GM19099 (cell line): Measurements from ENCODE around the gene PRKN.

ENCODE experiments used
- POLR2A ChIP-seq: IDR thresholded peaks from 3 replicates; pipeline ENCODE4 v1.6.1; 2011; ENCODE audit warnings: low read depth; ENCODE audit not compliant: insufficient read length; ENCODE audit errors: extremely low read depth

The PRKN gene

DNA sequence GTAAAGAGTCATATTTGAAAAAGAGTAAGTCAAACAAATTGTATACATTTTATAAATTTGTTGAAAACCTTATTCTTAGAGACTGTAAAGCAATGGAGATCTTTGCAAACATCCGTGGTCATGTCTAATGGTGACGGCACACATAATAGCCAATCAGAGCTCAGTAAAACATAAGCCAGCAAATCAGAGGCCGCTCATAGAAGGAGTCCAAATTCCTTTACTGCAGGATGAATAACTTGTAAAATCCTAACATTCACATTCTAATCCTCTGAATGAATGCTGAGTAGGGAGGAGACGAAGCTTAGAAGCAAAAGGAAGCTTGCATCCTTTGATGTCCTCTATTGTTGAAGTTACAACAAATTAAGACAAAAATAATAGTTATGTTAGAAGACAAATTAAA is 401.7 kb downstream of the PRKN start:
- no peak for TF ChIP-seq POLR2A

DNA sequence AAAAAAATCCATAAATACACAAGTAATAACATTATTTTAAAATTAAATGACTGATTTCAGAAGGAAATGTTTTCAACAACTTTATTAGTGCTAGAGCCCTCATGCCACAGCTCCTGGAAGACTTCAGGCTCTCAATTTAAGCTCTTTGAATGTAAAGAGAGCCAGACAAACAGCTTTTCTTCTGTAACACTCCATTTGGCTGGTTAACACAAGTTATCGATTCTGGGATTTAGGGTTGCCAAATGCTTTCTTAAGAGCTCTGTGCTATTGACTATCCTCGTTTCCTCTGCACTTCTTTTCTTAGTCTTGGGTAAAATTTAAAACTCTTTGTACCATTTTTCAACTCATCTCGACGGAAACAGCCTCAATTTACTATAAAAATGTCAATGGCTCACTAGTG is 402.5 kb downstream of the PRKN start:
- no peak for TF ChIP-seq POLR2A

DNA sequence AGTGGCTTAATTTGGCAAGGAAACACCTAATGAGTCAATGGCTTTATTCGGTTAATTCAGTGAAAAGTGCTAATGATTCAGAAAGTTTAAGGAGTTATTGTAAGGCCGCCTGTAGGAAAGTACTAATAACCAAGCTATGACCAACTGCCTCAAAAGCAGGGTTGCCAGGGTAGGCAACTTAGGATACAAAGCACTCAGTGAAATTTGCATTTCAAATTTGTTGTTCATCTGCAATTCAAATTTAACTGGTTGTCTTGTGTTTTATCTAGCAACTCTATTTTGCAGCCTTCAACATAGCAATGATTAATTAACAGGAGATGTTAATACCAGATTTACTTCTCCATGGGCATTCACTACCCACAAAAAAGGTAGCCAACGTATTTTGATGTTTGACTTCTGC is 412.3 kb downstream of the PRKN start:
- no peak for TF ChIP-seq POLR2A

DNA sequence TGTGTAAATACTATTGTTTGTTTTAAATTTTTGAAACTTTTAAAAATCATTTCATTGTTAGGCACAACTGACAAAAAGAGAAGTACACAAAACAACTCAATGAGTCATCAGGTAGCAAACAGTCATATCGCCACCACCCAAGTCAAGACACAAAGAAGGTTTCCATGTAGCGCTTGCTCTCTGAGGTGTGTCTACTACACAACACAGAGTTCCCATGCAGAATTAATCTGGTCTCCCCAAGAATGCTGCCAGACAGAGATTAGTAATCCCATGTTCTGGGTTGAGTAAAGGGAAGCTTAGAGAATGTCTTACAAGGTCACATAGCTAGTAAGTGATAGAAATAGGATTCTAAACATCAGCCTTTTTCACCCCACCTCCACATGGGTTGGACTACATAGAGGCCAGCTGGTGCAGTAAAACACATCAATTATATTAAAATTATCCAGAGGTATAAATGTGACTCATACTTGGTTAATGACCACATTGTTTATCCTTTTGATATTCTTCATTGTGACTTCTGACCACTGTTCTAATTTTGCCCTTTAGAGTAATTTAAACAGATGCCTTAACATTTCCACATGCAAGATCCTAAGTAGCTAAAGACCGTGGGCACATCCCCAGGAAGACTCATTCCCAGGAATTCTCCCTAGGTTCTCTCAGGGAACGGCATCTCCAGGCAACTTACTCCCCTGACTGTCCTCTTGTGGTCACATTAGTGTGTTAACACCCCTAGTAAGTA is 413.5 kb downstream of the PRKN start:
- TF ChIP-seq POLR2A = no peak

DNA sequence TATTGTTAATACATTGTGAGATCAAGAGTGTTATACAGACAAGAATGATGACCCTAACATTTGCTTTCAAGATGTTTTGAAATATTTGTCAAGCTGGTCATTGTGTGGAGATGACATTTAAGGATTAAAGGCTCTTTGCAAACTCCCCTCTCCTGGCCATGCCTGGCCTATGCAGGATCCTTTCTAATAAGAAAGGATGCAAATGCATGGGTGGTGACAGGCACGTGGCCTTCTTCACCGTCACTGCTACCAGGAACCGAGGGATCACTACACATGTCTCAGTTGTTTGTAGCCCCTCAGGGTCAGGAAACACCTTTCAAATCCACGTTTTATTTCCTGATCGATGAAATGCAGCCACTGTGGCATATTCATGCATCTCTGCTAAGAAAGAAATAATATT is 419.7 kb downstream of the PRKN start:
- no peak for TF ChIP-seq POLR2A

DNA sequence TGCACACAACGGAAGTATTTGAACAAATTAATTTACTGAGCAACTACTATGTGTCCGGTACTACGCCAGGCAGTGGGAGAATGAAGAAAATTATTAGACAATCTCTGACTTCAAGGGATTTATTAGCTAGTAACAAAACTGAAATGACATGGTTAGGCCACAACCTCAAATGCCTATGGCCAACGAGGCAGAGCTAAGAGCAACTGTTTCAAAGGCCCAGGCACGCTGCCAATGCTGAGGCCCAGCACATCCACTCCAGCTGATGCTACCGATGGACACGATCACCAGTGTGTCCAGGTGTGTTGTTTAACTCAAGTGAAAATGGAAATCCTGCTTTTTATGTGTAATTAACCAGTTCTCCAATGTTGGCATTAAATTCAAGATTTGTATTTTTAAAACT is 420.9 kb downstream of the PRKN start:
- TF ChIP-seq POLR2A = no peak

DNA sequence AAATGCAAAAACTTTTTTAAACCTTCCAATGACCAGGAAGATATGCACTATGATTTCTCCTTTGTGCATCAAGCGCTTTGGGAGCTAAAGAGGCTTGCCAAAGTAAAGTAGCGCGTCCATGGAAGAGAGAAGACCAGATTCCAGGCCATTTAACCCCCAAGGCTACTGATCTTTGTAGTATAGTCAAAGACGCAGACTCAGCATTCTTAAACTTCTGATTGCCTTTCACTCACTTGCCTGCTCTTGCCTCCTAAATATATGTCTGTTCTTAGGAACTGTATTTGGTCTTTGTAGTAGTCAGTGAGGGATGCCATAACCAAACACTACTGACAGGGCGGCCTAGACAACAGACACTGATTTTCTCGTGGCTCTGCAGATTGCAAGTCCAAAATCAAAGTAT is 426.4 kb downstream of the PRKN start:
- TF ChIP-seq POLR2A = no peak

DNA sequence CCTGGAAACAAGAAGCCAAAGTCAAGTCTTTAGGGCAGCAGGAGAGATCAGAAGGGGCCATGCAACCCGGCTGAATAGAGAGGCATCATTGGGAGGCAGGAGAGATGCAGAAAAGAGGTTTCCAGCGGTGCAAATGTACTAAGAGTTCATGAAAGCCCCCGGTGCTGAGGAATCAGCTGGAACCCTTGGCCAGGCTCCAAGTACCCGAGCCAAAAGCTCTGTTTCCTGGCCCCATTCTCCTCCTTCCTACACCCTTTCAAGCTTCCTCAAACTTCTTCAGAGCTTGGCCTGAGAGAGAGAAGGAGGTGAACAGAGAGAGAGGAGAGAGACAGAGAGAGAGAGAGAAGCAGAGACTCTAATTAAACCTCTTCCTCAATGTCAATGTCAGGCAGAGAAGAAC is 433.5 kb downstream of the PRKN start:
- TF ChIP-seq POLR2A = no peak

DNA sequence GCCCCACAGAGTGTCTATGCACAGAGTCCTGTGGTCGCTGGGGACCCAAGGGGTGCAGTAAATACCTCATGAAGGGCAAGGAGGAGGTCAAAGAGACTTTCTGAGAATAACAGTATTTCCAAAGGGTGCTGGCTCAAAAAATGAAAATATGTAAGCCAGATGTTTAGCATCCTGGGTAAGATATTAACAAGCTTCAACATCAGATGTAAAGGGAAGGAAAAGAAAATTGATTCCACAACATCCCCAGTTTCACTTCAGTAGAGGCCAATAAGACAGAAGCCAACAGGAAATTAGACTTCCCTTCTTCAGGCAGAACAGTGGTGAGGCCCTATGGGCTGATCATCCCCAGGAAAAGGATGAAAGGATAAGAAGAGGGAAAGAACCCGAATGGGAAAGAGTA is 434.7 kb downstream of the PRKN start:
- TF ChIP-seq POLR2A = no peak

DNA sequence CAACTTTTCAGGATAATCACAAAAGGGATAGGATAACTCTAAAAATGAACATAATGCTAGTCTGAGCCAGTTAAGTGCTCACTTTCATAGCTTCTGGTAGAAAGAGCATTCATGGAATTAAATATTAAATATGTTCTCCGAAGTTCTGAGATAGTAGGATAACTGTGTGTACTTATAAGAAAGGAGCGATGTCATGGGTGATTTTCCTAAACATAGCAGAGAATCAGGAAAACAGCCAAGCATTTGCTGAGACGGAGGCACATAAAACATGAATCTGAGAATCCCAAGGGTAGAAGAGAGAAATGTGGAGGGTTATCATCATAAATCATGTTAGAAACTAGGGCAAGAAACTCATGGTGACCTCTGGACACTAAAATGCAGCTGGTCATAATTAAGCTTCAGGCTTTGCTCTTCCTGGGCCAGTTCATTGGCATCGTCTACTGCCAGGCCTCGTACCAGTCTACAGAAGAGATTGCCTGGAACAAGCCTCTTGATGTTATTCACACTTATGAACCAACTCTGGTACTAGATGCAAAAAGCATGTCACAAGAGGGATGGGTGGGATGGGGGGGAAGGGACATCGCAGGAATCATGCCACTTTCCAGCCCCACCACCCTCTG is 436.6 kb downstream of the PRKN start:
- no peak for TF ChIP-seq POLR2A

DNA sequence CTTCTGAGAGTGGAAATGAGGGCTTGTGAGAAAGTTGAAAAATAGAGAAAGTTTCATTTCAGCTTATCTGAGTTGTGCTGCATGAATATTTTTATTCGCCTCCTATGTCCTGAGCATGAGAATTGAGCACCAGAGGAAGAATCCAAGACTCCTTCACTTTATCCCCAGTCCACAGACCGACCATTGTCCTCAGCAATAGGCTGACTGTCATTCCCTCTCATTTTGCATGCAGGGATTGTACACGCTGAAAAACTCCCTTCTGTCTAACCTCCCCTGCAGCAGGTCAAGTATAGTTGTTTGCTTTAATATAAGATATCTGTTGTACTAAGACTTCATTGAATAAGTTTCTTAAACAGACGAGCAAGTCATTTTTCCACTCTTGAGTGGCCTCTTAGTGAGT is 437.6 kb downstream of the PRKN start:
- TF ChIP-seq POLR2A = no peak

DNA sequence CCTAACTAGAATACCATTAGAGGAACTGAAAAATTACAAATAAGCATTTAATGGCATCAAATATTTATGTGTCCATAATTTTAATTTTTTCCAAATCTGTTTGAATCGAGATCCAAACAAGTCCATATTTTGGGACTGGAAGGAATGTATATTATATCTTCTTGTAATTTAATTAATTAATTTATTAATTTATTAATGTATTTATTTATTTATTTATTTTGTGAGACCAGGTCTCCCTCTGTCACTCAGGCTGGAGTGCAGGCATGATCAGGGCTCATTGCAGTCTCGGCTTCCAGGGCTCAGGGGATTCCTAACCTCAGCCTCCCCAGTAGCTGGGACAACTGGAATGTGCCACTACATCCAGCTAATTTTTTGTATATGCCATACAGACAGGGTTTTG is 453.6 kb downstream of the PRKN start:
- no peak for TF ChIP-seq POLR2A

DNA sequence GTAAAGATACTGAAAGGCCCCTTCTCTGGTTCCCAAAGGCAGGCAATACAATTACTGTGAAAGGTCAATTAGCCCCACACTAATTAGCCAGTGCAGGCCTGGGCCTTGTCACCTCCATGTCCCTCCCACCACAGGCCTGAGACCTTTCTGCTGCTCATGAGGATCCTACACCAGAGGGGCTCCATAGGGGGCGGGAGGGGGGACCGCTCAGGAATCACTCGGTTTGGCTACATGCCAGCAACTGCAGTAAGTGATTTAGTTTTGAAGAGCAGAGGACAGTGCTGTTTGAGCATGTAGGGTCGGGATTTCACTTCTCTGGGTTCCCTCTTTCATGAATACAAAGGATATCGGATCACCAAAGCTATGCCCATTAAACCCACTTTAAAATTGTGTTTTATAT is 455.6 kb downstream of the PRKN start:
- TF ChIP-seq POLR2A = no peak

DNA sequence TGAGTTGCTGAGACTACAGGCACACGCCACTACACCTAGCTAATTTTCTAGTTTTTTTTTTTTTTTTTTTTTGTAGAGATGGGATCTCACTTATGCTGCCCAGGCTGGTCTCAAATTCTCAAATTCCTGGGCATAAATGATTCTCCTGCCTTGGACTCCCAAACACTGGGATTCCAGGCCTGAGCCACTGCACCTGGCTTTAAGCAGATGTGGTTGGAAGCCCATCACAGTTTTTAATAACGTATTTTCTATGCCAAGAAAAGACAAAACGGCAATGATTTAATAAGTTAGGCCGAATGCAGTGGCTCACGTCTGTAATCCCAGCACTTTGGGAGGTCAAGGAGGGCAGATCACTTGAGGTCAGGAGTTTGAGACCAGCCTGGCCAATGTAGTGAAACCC is 456.6 kb downstream of the PRKN start:
- no peak for TF ChIP-seq POLR2A

DNA sequence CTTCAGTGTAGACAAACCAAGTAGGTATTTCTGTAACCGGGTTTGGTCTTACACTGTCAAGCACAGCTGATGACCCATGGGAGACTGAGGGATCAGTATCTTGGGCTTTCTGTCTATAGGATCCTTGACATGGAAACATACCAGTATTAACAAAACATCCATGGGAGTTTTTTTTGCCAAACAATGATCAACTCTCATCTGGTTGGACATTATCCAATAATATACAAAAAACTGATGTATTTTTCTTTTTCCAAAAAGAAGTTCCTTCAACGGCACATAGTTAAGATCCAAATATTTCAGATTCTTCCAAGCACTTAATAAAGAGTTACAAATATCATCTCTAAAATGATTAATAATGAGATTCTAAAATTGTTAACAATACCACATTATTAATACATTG is 459.9 kb downstream of the PRKN start:
- TF ChIP-seq POLR2A = no peak

DNA sequence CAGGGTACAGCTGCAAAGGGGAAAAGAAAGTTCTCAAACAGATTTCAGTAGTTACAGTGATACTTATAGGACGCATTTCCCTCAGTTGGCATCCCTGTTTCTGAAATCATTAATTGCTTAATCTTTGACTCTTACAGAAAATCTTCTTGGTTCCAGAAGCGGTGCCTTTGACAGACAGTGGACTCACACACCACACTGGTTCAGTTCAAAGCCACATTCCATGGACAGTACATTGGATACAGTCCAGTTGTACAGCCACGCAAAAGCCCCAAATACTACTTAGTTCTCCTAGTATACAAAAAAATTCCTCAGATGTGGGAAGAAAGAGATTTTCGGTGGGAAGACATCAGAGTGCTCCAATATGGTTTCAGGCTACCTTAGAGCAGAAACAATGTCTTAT is 460.4 kb downstream of the PRKN start:
- no peak for TF ChIP-seq POLR2A

DNA sequence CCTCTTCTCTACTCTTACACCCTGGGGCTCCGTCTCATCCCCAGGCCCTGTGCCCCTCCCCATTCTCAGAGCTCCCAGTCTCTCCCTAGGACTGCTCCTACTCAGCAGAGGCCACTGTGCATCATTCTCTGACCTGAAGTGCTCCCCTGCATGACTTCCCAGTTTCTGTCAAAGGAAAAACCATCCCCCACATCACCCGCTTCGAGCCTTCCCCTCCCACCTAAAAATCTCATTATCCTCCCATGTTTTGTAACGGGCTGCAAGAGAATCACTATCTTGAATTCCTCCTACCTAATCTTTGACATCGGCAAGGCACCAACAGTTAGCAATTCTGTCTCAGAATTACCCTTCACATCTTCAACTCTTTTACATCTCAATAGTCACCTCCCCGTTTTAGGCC is 463.0 kb downstream of the PRKN start:
- no peak for TF ChIP-seq POLR2A

DNA sequence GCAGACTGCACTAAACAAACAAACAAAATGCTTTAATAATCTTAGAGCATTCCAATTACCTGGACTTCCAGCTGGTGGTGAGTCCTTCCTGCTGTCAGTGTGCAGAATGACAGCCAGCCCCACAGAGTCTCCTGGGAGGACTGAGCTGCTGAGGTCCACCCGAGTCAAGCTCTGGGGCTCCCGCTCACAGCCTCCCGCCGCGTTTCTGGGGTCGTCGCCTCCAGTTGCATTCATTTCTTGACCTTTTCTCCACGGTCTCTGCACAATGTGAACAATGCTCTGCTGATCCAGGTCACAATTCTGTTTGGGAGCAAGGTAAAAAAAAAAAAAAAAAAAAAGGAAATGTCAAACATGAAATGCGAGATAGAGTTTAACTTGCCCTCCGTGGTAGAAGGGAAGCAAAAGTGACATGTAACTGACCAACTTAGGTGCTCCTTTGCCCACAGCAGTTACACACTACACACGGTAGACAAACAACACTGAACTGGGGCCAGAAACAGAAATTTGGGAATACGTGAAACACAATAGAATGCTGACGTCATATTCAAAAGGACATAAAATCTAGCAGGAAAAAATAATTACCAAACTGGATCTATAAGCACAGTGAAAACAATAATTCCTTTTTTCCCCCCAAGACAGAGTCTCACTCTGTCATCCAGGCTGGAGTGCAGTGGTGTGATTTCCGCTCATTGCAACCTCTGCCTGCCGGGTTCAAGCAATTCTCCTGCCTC is 464.9 kb downstream of the PRKN start:
- no peak for TF ChIP-seq POLR2A
